Gastrocnemius medialis (tissue), 4 donors: Measurements from ENCODE around the gene NSUN2. TPM values are rescaled to one million over a fixed set of nuclear protein-coding genes. Genes with fewer than 3 reads are reported as not detected.

ENCODE experiments used
- ATAC-seq, 2 donors: fragments of 150-250 bp; one replicate each; pipeline ENCODE4 v1.9.1; 2016
- DNase-seq, 2 donors: peaks; one replicate each; pipeline ENCODE4 v3.0.0-alpha.2; 2019
- H3K27ac ChIP-seq, 4 donors: fragments of 200-600 bp; sonication (generic); 1 replicate in 1 of 4; 2 replicates in 3 of 4; pipeline ENCODE4 v1.5.1; 2016 to 2018; ENCODE audit warnings: mild to moderate bottlenecking in 2 of 4, moderate library complexity in 1 of 4
- H3K27me3 ChIP-seq, 3 donors: fragments of 200-600 bp; sonication (generic) in 2 of 3; 1 replicate in 1 of 3; 2 replicates in 2 of 3; pipeline versions ENCODE4 v1.5.1 to v1.6.0; 2016 to 2019; ENCODE audit warnings: mild to moderate bottlenecking in 1 of 3, moderate library complexity in 1 of 3
- H3K36me3 ChIP-seq, 2 donors: fragments of 200-600 bp; sonication (generic) in 1 of 2; one replicate each; pipeline ENCODE4 v1.5.1; 2017 to 2018
- H3K4me1 ChIP-seq, 2 donors: fragments of 200-600 bp; sonication (generic) in 1 of 2; one replicate each; pipeline ENCODE4 v1.5.1; 2016 to 2017; ENCODE audit warnings: mild to moderate bottlenecking in 2 of 2
- H3K4me3 ChIP-seq, 4 donors: fragments of 200-600 bp; sonication (generic) in 3 of 4; 1 replicate in 1 of 4; 2 replicates in 3 of 4; pipeline ENCODE4 v1.5.1; 2016 to 2019; ENCODE audit warnings: mild to moderate bottlenecking in 2 of 4
- H3K9me3 ChIP-seq, 3 donors: fragments of 200-600 bp; sonication (generic) in 2 of 3; 1 replicate in 1 of 3; 2 replicates in 2 of 3; pipeline ENCODE4 v1.5.1; 2016 to 2019
- POLR2A ChIP-seq, 2 donors: fragments of 450-650 bp; IDR thresholded peaks; one replicate each; pipeline ENCODE4 v1.6.1; 2017; ENCODE audit warnings: antibody characterized with exemption in 2 of 2, mild to moderate bottlenecking in 2 of 2, moderate library complexity in 2 of 2
- in situ Hi-C, 4 donors: fragments of 200-750 bp; cut with MboI; loops; one replicate each; pipeline versions ENCODE4 v1.15.0 to v1.8.0; 2017; ENCODE audit warnings: low sequenced_read_pairs in 4 of 4
- intact Hi-C: fragments of 100-400 bp; cut with DNase I; formaldehyde crosslinking; loops from one replicate; pipeline ENCODE4 v1.15.1; 2023; ENCODE audit warnings: low total_unique reads
- total RNA-seq, 4 donors: library from RNA; depleted of rRNA; stranded (reverse); fragments of >200 nt; gene quantifications; one replicate each; pipeline versions ENCODE4 v1.1.0 to v1.2.3, GENCODE V29; 2016
- TF ChIP-seq, protein P1 (sequence below), 5 experiments: fragments of 450-650 bp in 3 of 5; fragments of 200-600 bp in 2 of 5; sonication (generic) in 2 of 5; IDR thresholded peaks in 4 of 5; conservative IDR thresholded peaks in 1 of 5; 1 replicate in 4 of 5; 2 replicates in 1 of 5; pipeline ENCODE4 v1.5.1; 2016 to 2019; ENCODE audit warnings: antibody characterized with exemption in 5 of 5, mild to moderate bottlenecking in 3 of 5, moderate library complexity in 3 of 5

The NSUN2 gene
- total RNA-seq, 4 donors from 2014 or later: 29.4 to 45.9 (median 38.0) TPM

DNA sequence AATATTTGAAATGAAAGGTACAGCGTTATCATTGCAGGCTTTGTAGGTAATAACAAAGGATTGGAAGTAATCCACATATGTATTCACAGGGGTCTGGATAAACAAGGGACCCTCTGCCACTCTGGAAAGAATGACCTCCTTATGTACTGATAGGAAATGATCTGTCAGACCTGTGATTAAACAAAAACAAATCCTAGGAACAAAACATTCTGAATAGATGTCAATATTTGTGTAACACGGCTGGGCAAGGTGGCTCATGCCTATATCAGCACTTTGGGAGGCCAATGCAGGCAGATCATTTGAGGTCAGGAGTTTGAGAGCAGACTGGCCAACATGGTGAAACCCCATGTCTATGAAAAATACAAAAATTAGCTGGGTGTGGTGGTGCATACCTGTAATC is 42.3 kb downstream of the NSUN2 start:
- TF ChIP-seq, protein P1, sequence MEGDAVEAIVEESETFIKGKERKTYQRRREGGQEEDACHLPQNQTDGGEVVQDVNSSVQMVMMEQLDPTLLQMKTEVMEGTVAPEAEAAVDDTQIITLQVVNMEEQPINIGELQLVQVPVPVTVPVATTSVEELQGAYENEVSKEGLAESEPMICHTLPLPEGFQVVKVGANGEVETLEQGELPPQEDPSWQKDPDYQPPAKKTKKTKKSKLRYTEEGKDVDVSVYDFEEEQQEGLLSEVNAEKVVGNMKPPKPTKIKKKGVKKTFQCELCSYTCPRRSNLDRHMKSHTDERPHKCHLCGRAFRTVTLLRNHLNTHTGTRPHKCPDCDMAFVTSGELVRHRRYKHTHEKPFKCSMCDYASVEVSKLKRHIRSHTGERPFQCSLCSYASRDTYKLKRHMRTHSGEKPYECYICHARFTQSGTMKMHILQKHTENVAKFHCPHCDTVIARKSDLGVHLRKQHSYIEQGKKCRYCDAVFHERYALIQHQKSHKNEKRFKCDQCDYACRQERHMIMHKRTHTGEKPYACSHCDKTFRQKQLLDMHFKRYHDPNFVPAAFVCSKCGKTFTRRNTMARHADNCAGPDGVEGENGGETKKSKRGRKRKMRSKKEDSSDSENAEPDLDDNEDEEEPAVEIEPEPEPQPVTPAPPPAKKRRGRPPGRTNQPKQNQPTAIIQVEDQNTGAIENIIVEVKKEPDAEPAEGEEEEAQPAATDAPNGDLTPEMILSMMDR (IDR thresholded peaks at IDR 0.05 in 4 of 5, conservative IDR thresholded peaks at IDR 0.05 in 1 of 5): no peak
- TF ChIP-seq POLR2A (IDR thresholded peaks at IDR 0.05): no peak
- Histone ChIP-seq H3K36me3 (peaks cover 0 to under 1% of the 10 kb centered on the region in 2 donors), H3K27ac (no peak overlapping the region), H3K9me3 (no peaks in the 10 kb centered on the region), H3K4me3 (no peak overlapping the region), H3K4me1 (no peaks in the 10 kb centered on the region), H3K27me3 (no peaks in the 10 kb centered on the region)
- ATAC-seq: no peak
- intact Hi-C loops (no loop called here), in situ Hi-C loops (loop anchor here in 3 of 4 donors (25.0 kb wide), 2 partner anchors 703 to 1103 kb away; no protein-coding TSS in a partner anchor)
- DNase-seq: no peak

DNA sequence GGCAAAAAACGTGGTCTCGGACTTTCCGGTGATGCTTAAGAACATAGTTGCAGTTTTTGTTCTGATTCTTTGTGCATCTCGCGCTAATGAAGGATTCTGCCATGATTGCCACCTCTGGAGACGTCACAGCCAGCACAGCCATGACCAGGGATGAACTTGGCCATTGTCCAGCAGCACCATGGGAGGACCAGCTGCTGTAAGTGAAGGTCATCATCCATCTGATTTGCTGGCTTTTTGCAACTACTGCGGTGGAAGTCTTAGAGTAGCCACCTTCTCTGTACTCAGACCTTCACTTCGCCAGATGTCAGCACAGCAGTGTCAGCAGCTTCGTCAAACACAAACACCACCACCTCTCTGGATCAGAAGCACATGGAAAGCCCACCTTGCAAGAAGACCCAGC is 45.7 kb downstream of the NSUN2 start:
- H3K27me3 ChIP-seq: peaks cover 0 to 3% (median 0%) of the 10 kb centered on the region in 3 donors
- ATAC-seq (no peak), DNase-seq (no peak)
- no peak for TF ChIP-seq POLR2A (IDR thresholded peaks at IDR 0.05)
- TF ChIP-seq, protein P1 (IDR thresholded peaks at IDR 0.05 in 4 of 5, conservative IDR thresholded peaks at IDR 0.05 in 1 of 5): no peak
- H3K9me3 ChIP-seq: no peaks in the 10 kb centered on the region
- H3K4me3 ChIP-seq: no peak overlapping the region
- H3K4me1 ChIP-seq: peaks cover 0 to 4% of the 10 kb centered on the region in 2 donors
- intact Hi-C loops: no loop called here
- no peaks in the 10 kb centered on the region for H3K36me3 ChIP-seq
- in situ Hi-C loops: loop anchor here in 3 of 4 donors (25.0 kb wide), 2 partner anchors 700 to 1100 kb away; no protein-coding TSS in a partner anchor
- H3K27ac ChIP-seq: no peak overlapping the region

DNA sequence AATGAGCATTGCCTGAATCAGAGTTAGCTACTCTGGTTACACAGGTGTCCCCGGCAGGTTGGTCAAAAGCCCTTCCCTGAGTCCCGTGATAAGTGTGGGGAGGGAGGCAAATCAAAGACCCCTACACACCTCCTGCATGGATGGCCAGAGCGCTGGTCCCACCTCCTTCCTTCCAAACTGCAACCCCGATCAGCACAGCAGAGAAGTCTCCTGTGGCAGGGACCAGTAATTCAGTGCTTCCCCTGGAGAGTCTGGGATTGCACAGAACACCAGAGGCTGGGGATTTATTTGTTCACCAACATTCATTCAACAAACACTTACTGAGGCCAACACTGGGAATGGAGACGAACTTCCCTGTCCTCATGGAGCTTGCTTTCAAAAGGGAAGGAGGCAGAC is 46.2 kb downstream of the NSUN2 start:
- TF ChIP-seq, protein P1 (IDR thresholded peaks at IDR 0.05 in 4 of 5, conservative IDR thresholded peaks at IDR 0.05 in 1 of 5): no peak
- TF ChIP-seq POLR2A (IDR thresholded peaks at IDR 0.05): no peak
- H3K4me1 ChIP-seq: peaks cover 0 to 4% of the 10 kb centered on the region in 2 donors
- no peaks in the 10 kb centered on the region for H3K36me3 ChIP-seq
- H3K4me3 ChIP-seq: no peak overlapping the region
- no peak for ATAC-seq
- no peak for DNase-seq
- intact Hi-C loops: no loop called here
- in situ Hi-C loops: loop anchor here in 3 of 4 donors (25.0 kb wide), 2 partner anchors 699 to 1099 kb away; no protein-coding TSS in a partner anchor
- peaks cover 0 to 3% (median 0%) of the 10 kb centered on the region in 3 donors for H3K27me3 ChIP-seq
- no peak overlapping the region for H3K27ac ChIP-seq
- no peaks in the 10 kb centered on the region for H3K9me3 ChIP-seq

DNA sequence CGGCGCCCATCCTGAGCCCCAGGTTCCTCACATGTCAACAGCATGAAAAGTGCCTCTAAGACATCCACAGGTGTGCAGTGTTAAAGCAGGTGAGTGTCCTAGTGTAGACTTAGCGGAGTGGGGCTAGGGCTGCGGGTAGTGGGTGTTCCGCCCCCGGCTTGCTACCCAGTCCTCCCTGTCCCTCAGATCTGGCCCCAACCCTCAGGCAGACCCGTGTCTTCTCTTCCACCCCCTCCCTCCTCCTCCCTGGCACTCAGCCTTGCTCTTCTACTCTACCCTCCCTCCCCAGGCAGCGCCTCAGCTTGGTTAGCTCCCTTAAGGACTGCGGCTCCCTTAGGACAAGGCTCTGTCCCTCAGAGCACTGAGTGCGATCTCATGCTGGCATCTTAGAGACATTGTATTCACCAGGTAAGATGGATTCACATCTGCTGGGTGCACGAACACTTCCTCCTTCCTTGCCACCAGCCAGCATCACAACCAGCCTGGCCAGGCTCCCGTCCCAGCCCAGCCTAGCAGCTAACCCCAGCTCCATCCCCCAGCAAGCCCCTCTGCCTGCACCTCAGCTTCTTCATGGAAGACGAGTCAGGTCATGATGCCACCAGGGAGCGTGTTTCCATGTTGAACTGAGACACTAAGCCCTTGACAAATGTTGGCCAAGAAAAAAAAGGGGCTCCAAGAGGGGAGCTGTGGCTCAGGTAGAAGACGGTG is 46.8 kb downstream of the NSUN2 start:
- DNase-seq: no peak
- TF ChIP-seq, protein P1 (IDR thresholded peaks at IDR 0.05 in 4 of 5, conservative IDR thresholded peaks at IDR 0.05 in 1 of 5): no peak
- TF ChIP-seq POLR2A (IDR thresholded peaks at IDR 0.05): no peak
- intact Hi-C loops (no loop called here), in situ Hi-C loops (loop anchor here in 3 of 4 donors (25.0 kb wide), 2 partner anchors 699 to 1099 kb away; no protein-coding TSS in a partner anchor)
- Histone ChIP-seq H3K27me3 (peaks cover 0 to 3% (median 0%) of the 10 kb centered on the region in 3 donors), H3K4me3 (no peak overlapping the region), H3K9me3 (no peaks in the 10 kb centered on the region), H3K27ac (no peak overlapping the region), H3K4me1 (peaks cover 0 to 4% of the 10 kb centered on the region in 2 donors), H3K36me3 (no peaks in the 10 kb centered on the region)
- ATAC-seq: no peak
